Stimulated activated CD4-positive, alpha-beta T cell treated with anti-CD3 and anti-CD28 coated beads, TNF-alpha, amount 100 ng/mL, for 48 hours (primary cell): ENCODE results near the gene HUNK.

Experiments used
- DNase-seq, 3 donors: peaks; one replicate each; pipeline ENCODE4 v3.0.0-alpha.2; 2020; ENCODE audit warnings: low read depth in 3 of 3

Gene HUNK

GRCh38 chr21:31952828-31953227, 80.0 kb downstream of the HUNK start:
- DNase-seq = no peak

GRCh38 chr21:31957631-31958030, 84.8 kb downstream of the HUNK start:
- DNase-seq = no peak

- DNase-seq = no peak
Observed at GRCh38 chr21:31959881-31960280, 87.1 kb downstream of the HUNK start.

GRCh38 chr21:31961027-31961426, 88.2 kb downstream of the HUNK start:
- no peak for DNase-seq

GRCh38 chr21:31961704-31962103, 88.9 kb downstream of the HUNK start:
- no peak for DNase-seq

GRCh38 chr21:31964692-31965091, 91.9 kb downstream of the HUNK start:
- DNase-seq = no peak

GRCh38 chr21:31967334-31967733, 94.5 kb downstream of the HUNK start:
- DNase-seq = no peak

- no peak for DNase-seq
Observed at GRCh38 chr21:31972622-31973021, 99.8 kb downstream of the HUNK start.

GRCh38 chr21:31973402-31973944, 100.7 kb downstream of the HUNK start:
- DNase-seq = no peak

- DNase-seq = no peak
Observed at GRCh38 chr21:31974454-31974985, 101.7 kb downstream of the HUNK start.

GRCh38 chr21:31975491-31975890, 102.7 kb downstream of the HUNK start:
- DNase-seq = no peak

GRCh38 chr21:31977816-31978215, 105.0 kb downstream of the HUNK start:
- no peak for DNase-seq

GRCh38 chr21:31983120-31983519, 110.3 kb downstream of the HUNK start:
- DNase-seq = no peak

GRCh38 chr21:31983554-31983953, 110.7 kb downstream of the HUNK start:
- DNase-seq = no peak

GRCh38 chr21:31985398-31985797, 112.6 kb downstream of the HUNK start:
- no peak for DNase-seq

GRCh38 chr21:31986035-31986856, 113.4 kb downstream of the HUNK start:
- DNase-seq = no peak

GRCh38 chr21:31987696-31988095, 114.9 kb downstream of the HUNK start:
- DNase-seq = no peak

GRCh38 chr21:31988492-31989290, 115.9 kb downstream of the HUNK start:
- DNase-seq = no peak

GRCh38 chr21:31991356-31992331, 118.8 kb downstream of the HUNK start:
- no peak for DNase-seq

GRCh38 chr21:31992391-31992790, 119.6 kb downstream of the HUNK start:
- DNase-seq = no peak
